Panc1 (cell line): ENCODE results near the gene MBNL2. TPM values are rescaled to one million over a fixed set of nuclear protein-coding genes. Genes with fewer than 3 reads are reported as not detected.

Experiments used
- ATAC-seq: fragments of 200-7000 bp; cut with Tn5 transposase; 2 replicates; pipeline ENCODE4 v1.9.1; 2020; ENCODE audit warnings: mild to moderate bottlenecking, moderate library complexity
- BruUV-seq: library from RNA; stranded (reverse); fragments of 400-500 nt; replicated peaks from 2 replicates; lab custom pipeline; 2021; lab: Mats Ljungman, UMichigan
- CTCF ChIA-PET: fragments of 300-600 bp; sonication (Branson Sonifier 250); formaldehyde crosslinking; loops from one replicate; lab custom pipeline; 2022; ENCODE audit warnings: antibody characterized with exemption; lab: Charles Lee
- POLR2A ChIA-PET: fragments of 300-600 bp; sonication (Branson Sonifier 250); formaldehyde crosslinking; loops from one replicate; lab custom pipeline; 2022; ENCODE audit warnings: antibody characterized with exemption; lab: Charles Lee
- DNase-seq: peaks from one replicate; pipeline ENCODE4 v3.0.0-alpha.2; 2010; ENCODE audit warnings: low read depth, low spot score
- H3K27ac ChIP-seq: 2 replicates; pipeline ENCODE4 v1.5.1; 2011; ENCODE audit warnings: mild to moderate bottlenecking, low read length, inconsistent platforms
- H3K27me3 ChIP-seq: fragments of 200-500 bp; sonication (Bioruptor generic); 2 replicates; pipeline ENCODE4 v1.6.0; 2014; ENCODE audit warnings: low read length, inconsistent platforms; ENCODE audit not compliant: control insufficient read depth, insufficient read depth
- H3K36me3 ChIP-seq: fragments of 200-500 bp; sonication (Bioruptor generic); 2 replicates; pipeline ENCODE4 v1.5.1; 2014; ENCODE audit warnings: inconsistent platforms, mild to moderate bottlenecking, low read length, moderate library complexity; ENCODE audit not compliant: control insufficient read depth, insufficient read depth
- H3K4me1 ChIP-seq: 2 replicates; pipeline ENCODE4 v1.5.1; 2011; ENCODE audit warnings: inconsistent platforms, mild to moderate bottlenecking, low read length, moderate library complexity; ENCODE audit not compliant: control insufficient read depth, insufficient read depth
- H3K4me3 ChIP-seq, 2 experiments: 2 replicates each; pipeline ENCODE4 v1.5.1; 2011 to 2012; ENCODE audit warnings: low read depth in 2 of 2, low read length in 2 of 2, mild to moderate bottlenecking in 2 of 2, inconsistent platforms in 1 of 2, moderate library complexity in 1 of 2
- H3K9me3 ChIP-seq: fragments of 200-500 bp; sonication (Bioruptor generic); 2 replicates; pipeline ENCODE4 v1.5.1; 2014; ENCODE audit warnings: low read depth, mild to moderate bottlenecking, inconsistent platforms, low read length, moderate library complexity; ENCODE audit not compliant: control insufficient read depth, insufficient read depth
- CTCF ChIP-seq: fragments of 450-650 bp; IDR thresholded peaks from 2 replicates; pipeline ENCODE4 v1.5.1; 2017; ENCODE audit warnings: mild to moderate bottlenecking
- POLR2AphosphoS5 ChIP-seq: IDR thresholded peaks from 2 replicates; pipeline ENCODE4 v1.6.1; 2012; ENCODE audit warnings: mild to moderate bottlenecking, low read depth, low read length, moderate library complexity
- REST ChIP-seq, 2 experiments: IDR thresholded peaks; 2 replicates each; pipeline ENCODE4 v1.6.1; 2011 to 2012; ENCODE audit warnings: low read depth in 2 of 2, control low read depth in 1 of 2, low read length in 1 of 2, mild to moderate bottlenecking in 1 of 2, moderate library complexity in 1 of 2; ENCODE audit not compliant: insufficient read depth in 1 of 2
- SIN3A ChIP-seq: IDR thresholded peaks from 2 replicates; pipeline ENCODE4 v1.6.1; 2012; ENCODE audit warnings: low read depth, mild to moderate bottlenecking, low read length, moderate library complexity, borderline replicate concordance; ENCODE audit not compliant: insufficient read depth
- TCF7L2 ChIP-seq: IDR thresholded peaks from 2 replicates; pipeline ENCODE4 v1.6.1; 2011; ENCODE audit warnings: mild to moderate bottlenecking, low read depth, low read length, inconsistent platforms
- in situ Hi-C: cut with HindIII; loops from 2 replicates; pipeline ENCODE4 v1.10.0; 2016; ENCODE audit warnings: low sequenced_read_pairs, low pct_unique_long_range_greater_than_20kb
- intact Hi-C: fragments of 100-400 bp; cut with micrococcal nuclease; formaldehyde crosslinking; loops from one replicate; pipeline ENCODE4 v1.10.0; 2022; ENCODE audit not compliant: unreplicated experiment
- total RNA-seq: library from RNA; stranded (reverse); gene quantifications from one replicate; pipeline ENCODE4 v1.2.1, GENCODE V29; 2021; ENCODE audit not compliant: unreplicated experiment

MBNL2 gene
- total RNA-seq, 1 experiment from 2014 or later, result 103 TPM

- in situ Hi-C loops, result no loop called here
- no peaks in the 10 kb centered on the region for H3K27me3 ChIP-seq
- no peaks in the 10 kb centered on the region for H3K9me3 ChIP-seq
- peak overlapping the region in 1 of 2 experiments; percentile 9; a peak in 1 of 4 replicates for H3K4me3 ChIP-seq
- H3K4me1 ChIP-seq, result peaks cover 88% of the 10 kb centered on the region
- CTCF ChIA-PET, result no interaction called here
- no peak for DNase-seq
- POLR2A ChIA-PET, result interaction anchor here (0.6 kb wide), 1 partner anchor 102 kb away, joined by 7 read pairs; no protein-coding TSS in a partner anchor
- TSS peak; percentile 21 for BruUV-seq
- peak overlapping the region; percentile 100 for H3K27ac ChIP-seq
- peak; percentile 63 for ATAC-seq
- intact Hi-C loops, result no loop called here
- TF ChIP-seq SIN3A (no peak), CTCF (no peak), POLR2AphosphoS5 (no peak), REST (IDR thresholded peaks at IDR 0.05; ENCODE audit: insufficient read depth in 1 of 2, low read depth in 2 of 2, low read length in 1 of 2) (no peak), TCF7L2 (no peak)
- peaks cover 2% of the 10 kb centered on the region; the same call in 1 of the 2 replicates for H3K36me3 ChIP-seq
Observed at GRCh38 chr13:97328222-97328790, 106.2 kb downstream of the MBNL2 start.

- BruUV-seq, result no TSS peak
- in situ Hi-C loops, result no loop called here
- peak overlapping the region; percentile 100 for H3K27ac ChIP-seq
- H3K4me1 ChIP-seq, result peaks cover 86% of the 10 kb centered on the region
- ChIA-PET CTCF (interaction anchor here (0.6 kb wide), 1 partner anchor 220 kb away, joined by 4 read pairs; no protein-coding TSS in a partner anchor), POLR2A (no interaction called here)
- H3K9me3 ChIP-seq, result no peaks in the 10 kb centered on the region
- H3K36me3 ChIP-seq, result peaks cover 2% of the 10 kb centered on the region; the same call in 1 of the 2 replicates
- no peak overlapping the region for H3K4me3 ChIP-seq
- intact Hi-C loops, result no loop called here
- TF ChIP-seq POLR2AphosphoS5 (0 out of 2 replicates have a peak, but pooled peaks have one; percentile 4), SIN3A (no peak)
- DNase-seq (no peak), ATAC-seq (no peak)
- H3K27me3 ChIP-seq, result no peaks in the 10 kb centered on the region
Observed at GRCh38 chr13:97329331-97329730, 107.2 kb downstream of the MBNL2 start.

GRCh38 chr13:97330448-97330847, 108.3 kb downstream of the MBNL2 start:
- TF ChIP-seq CTCF (no peak), TCF7L2 (no peak), SIN3A (no peak), REST (IDR thresholded peaks at IDR 0.05; ENCODE audit: insufficient read depth in 1 of 2, low read depth in 2 of 2, low read length in 1 of 2) (no peak), POLR2AphosphoS5 (no peak)
- CTCF ChIA-PET, result no interaction called here
- intact Hi-C loops, result no loop called here
- peaks cover 2% of the 10 kb centered on the region; the same call in 1 of the 2 replicates for H3K36me3 ChIP-seq
- H3K9me3 ChIP-seq, result no peaks in the 10 kb centered on the region
- POLR2A ChIA-PET, result no interaction called here
- BruUV-seq, result no TSS peak
- H3K27ac ChIP-seq, result peak overlapping the region; percentile 100
- DNase-seq (no peak), ATAC-seq (no peak)
- peaks cover 87% of the 10 kb centered on the region for H3K4me1 ChIP-seq
- no peaks in the 10 kb centered on the region for H3K27me3 ChIP-seq
- no peak overlapping the region for H3K4me3 ChIP-seq
- in situ Hi-C loops, result no loop called here
